Right lobe of liver (tissue), 6 donors: Measurements from ENCODE around the gene MUS81. TPM values are rescaled to one million over a fixed set of nuclear protein-coding genes. Genes with fewer than 3 reads are reported as not detected.
A peak's percentile ranks its signal among the peaks of the same experiment; 100 is the strongest.

Experiments
- ATAC-seq, 4 donors: fragments of 200-7000 bp; cut with Tn5 transposase; one replicate each; pipeline ENCODE4 v1.9.1; 2020; ENCODE audit warnings: mild to moderate bottlenecking in 4 of 4, moderate library complexity in 4 of 4
- DNase-seq, 3 donors: peaks; one replicate each; pipeline ENCODE4 v3.0.0-alpha.2; 2020
- H3K27ac ChIP-seq, 3 donors: fragments of 200-600 bp; one replicate each; pipeline ENCODE4 v1.8.0; 2022
- H3K27me3 ChIP-seq, 2 donors: fragments of 200-600 bp; one replicate each; pipeline ENCODE4 v1.8.0; 2022
- H3K36me3 ChIP-seq, 4 donors: fragments of 200-600 bp; sonication (generic) in 1 of 4; one replicate each; pipeline versions ENCODE4 v1.5.1 to v1.8.0; 2017 to 2022; ENCODE audit warnings: control low read depth in 1 of 4
- H3K4me1 ChIP-seq, 4 donors: fragments of 200-600 bp; sonication (generic) in 1 of 4; one replicate each; pipeline versions ENCODE4 v1.5.1 to v1.8.0; 2017 to 2022; ENCODE audit warnings: control low read depth in 1 of 4
- H3K4me3 ChIP-seq, 3 donors: fragments of 200-600 bp; one replicate each; pipeline ENCODE4 v1.8.0; 2022
- H3K9me3 ChIP-seq, 4 donors: fragments of 200-600 bp; sonication (generic) in 1 of 4; one replicate each; pipeline versions ENCODE4 v1.5.1 to v1.8.0; 2017 to 2022; ENCODE audit warnings: control low read depth in 1 of 4
- CTCF ChIP-seq, 4 donors: fragments of 200-600 bp in 3 of 4; fragments of 450-650 bp in 1 of 4; IDR thresholded peaks; one replicate each; pipeline versions ENCODE4 v1.5.1 to v1.8.0; 2016 to 2022; ENCODE audit warnings: antibody characterized with exemption in 4 of 4, mild to moderate bottlenecking in 2 of 4
- POLR2A ChIP-seq: fragments of 450-650 bp; IDR thresholded peaks from one replicate; pipeline ENCODE4 v1.6.1; 2017; ENCODE audit warnings: antibody characterized with exemption, mild to moderate bottlenecking
- WGBS: methylation state at CpG from one replicate; pipeline ENCODE4 v1.1.6; 2018; ENCODE audit warnings: low coverage, low lambda C conversion rate; ENCODE audit not compliant: insufficient coverage; ENCODE audit errors: missing lambda C conversion rate; 5-methylcytosine and 5-hydroxymethylcytosine counted together
- intact Hi-C, 2 donors: fragments of 100-400 bp; cut with DNase I; formaldehyde crosslinking; loops; one replicate each; pipeline versions ENCODE4 v1.11.2 to v1.14.1; 2022
- long read RNA-seq: library from polyadenylated mRNA; unstranded; transcript quantifications from one replicate; pipeline ENCODE4 v2.0.0, GENCODE V29; 2019
- total RNA-seq, 6 experiments: library from RNA; depleted of rRNA in 2 of 6; stranded (reverse); fragments of >200 nt in 2 of 6; fragmentation: NEBNext Ultra II Directional in 3 of 6; extraction: Animal tissue kit (Norgen Biotek cat#: 25700) in 3 of 6; gene quantifications; one replicate each; pipeline versions ENCODE4 v1.1.0 to v1.2.4, GENCODE V29; 2016 to 2023
- donor health status: DM: no; HTN: yes; CAD: no.
- donor health status: DM: no; HTN: no; CAD: no.
- donor health status: DM: no; HTN: no; CAD: no.
- donor health status: DM: no; HTN: yes; CAD: no.
- donor health status: DM: no; HTN: yes; CAD: no.

MUS81 gene
- 10 to 100 TPM; 14.0 to 25.6 (median 19.7) TPM for total RNA-seq
- long read RNA-seq, partial matches to known transcripts: 1 of 2 reads
- long read RNA-seq, other reads (novel, unspliced or antisense): 1 of 2 reads

- ATAC-seq: peak; percentile 64 to 71 (median 66)
- Histone ChIP-seq H3K27me3 (no peaks in the 10 kb centered on the region), H3K36me3 (peaks cover 0 to 41% (median 17%) of the 10 kb centered on the region in 4 donors), H3K4me3 (peak within 1 kb of the TSS; percentile 86 to 98 (median 97)), H3K9me3 (no peaks in the 10 kb centered on the region), H3K4me1 (peaks cover 0 to 26% (median 4%) of the 10 kb centered on the region in 4 donors), H3K27ac (peak within 1 kb of the TSS; percentile 94 to 96 (median 95))
- WGBS: 3% methylated on average over 14 of the region's 78 CpGs
- intact Hi-C loops: no loop called here
- peak; percentile 96 to 98 (median 97) for DNase-seq
- TF ChIP-seq POLR2A (peak; percentile 79), CTCF (IDR thresholded peaks at IDR 0.05) (peak; percentile 74 to 95 (median 91))
Measured at GRCh38 chr11:65860278-65861164, at the start of gene MUS81. Gene MUS81, plus strand, starts transcription at chr11:65860433. Its CDS starts 321 bp downstream, at chr11:65860754.

GRCh38 chr11:65811764-65812475, 48.3 kb upstream of the MUS81 start:
- WGBS: 46% methylated on average over 9 of the region's 19 CpGs
- H3K27me3 ChIP-seq: no peaks in the 10 kb centered on the region
- ATAC-seq (no peak), DNase-seq (peak in 1 of 3 donors; percentile 40)
- H3K4me1 ChIP-seq: no peaks in the 10 kb centered on the region
- intact Hi-C loops: loop anchor here in 1 of 2 donors (10.0 kb wide), 2 partner anchors 97 to 187 kb away; partner anchors contain the start of gene KAT5
- H3K36me3 ChIP-seq: no peaks in the 10 kb centered on the region
- TF ChIP-seq CTCF (IDR thresholded peaks at IDR 0.05): no peak
- no peak for TF ChIP-seq POLR2A
- no peaks in the 10 kb centered on the region for H3K9me3 ChIP-seq
- H3K27ac ChIP-seq: no peak overlapping the region
- H3K4me3 ChIP-seq: no peak overlapping the region

- ATAC-seq (peak in 2 of 4 donors; percentile 11 to 36), DNase-seq (peak in 1 of 3 donors; percentile 41)
- TF ChIP-seq POLR2A: no peak
- TF ChIP-seq CTCF (IDR thresholded peaks at IDR 0.05): no peak
- H3K4me3 ChIP-seq: no peak overlapping the region
- H3K27ac ChIP-seq: no peak overlapping the region
- no peaks in the 10 kb centered on the region for H3K9me3 ChIP-seq
- 51% methylated on average over 15 of the region's 18 CpGs for WGBS
- H3K27me3 ChIP-seq: no peaks in the 10 kb centered on the region
- H3K4me1 ChIP-seq: no peaks in the 10 kb centered on the region
- no peaks in the 10 kb centered on the region for H3K36me3 ChIP-seq
- intact Hi-C loops: loop anchor here in 1 of 2 donors (10.0 kb wide), 2 partner anchors 100 to 190 kb away; partner anchors contain the start of gene KAT5
Measured at GRCh38 chr11:65814131-65814985, 45.9 kb upstream of the MUS81 start.
